Small intestine (tissue), 7 donors: ENCODE results near the gene MT1G. TPM values are rescaled to one million over a fixed set of nuclear protein-coding genes. Genes with fewer than 3 reads are reported as not detected.
"Not testable (repeated sequence)": the region's sequence is repeated elsewhere in the genome, so short reads cannot be mapped to it uniquely, and the experiment has no call there.

ENCODE experiments used
- DNase-seq, 2 donors: peaks; one replicate each; pipeline versions ENCODE4 v3.0.0 to v3.0.0-alpha.2; 2013
- FAIRE-seq: peaks from 2 replicates; lab custom pipeline; 2012; peaks lifted over from hg19 to GRCh38; lab: Jason Lieb, UNC
- H3K27ac ChIP-seq, 3 donors: one replicate each; pipeline ENCODE4 v1.5.1; 2013; ENCODE audit warnings: low read length in 2 of 3, mild to moderate bottlenecking in 2 of 3, control low read depth in 1 of 3, inconsistent platforms in 1 of 3, low read depth in 1 of 3, moderate library complexity in 1 of 3
- H3K27me3 ChIP-seq, 3 donors: one replicate each; pipeline ENCODE4 v1.6.1; 2013; ENCODE audit warnings: low read length in 3 of 3, inconsistent platforms in 1 of 3; ENCODE audit not compliant: control insufficient read depth in 3 of 3, insufficient read depth in 3 of 3
- H3K36me3 ChIP-seq, 3 donors: one replicate each; pipeline ENCODE4 v1.6.1; 2013; ENCODE audit warnings: low read length in 3 of 3, inconsistent platforms in 1 of 3, low read depth in 1 of 3, mild to moderate bottlenecking in 1 of 3, moderate library complexity in 1 of 3; ENCODE audit not compliant: control insufficient read depth in 3 of 3, insufficient read depth in 2 of 3
- H3K4me1 ChIP-seq, 3 donors: one replicate each; pipeline ENCODE4 v1.6.1; 2013; ENCODE audit warnings: low read length in 2 of 3, inconsistent platforms in 1 of 3, low read depth in 1 of 3, mild to moderate bottlenecking in 1 of 3, moderate library complexity in 1 of 3; ENCODE audit not compliant: control insufficient read depth in 3 of 3, insufficient read depth in 2 of 3
- H3K4me3 ChIP-seq, 3 donors: one replicate each; pipeline ENCODE4 v1.5.1; 2013; ENCODE audit warnings: low read length in 3 of 3, control low read depth in 1 of 3, inconsistent platforms in 1 of 3, low read depth in 1 of 3, mild to moderate bottlenecking in 1 of 3, moderate library complexity in 1 of 3
- H3K9me3 ChIP-seq, 2 donors: one replicate each; pipeline ENCODE4 v1.6.1; 2013; ENCODE audit warnings: low read depth in 1 of 2, low read length in 1 of 2; ENCODE audit not compliant: control insufficient read depth in 2 of 2, insufficient read depth in 1 of 2
- WGBS, 3 donors: extraction: QIAGEN DNeasy Blood & Tissue Kit; methylation state at CpG; one replicate each; pipeline ENCODE4 v1.1.7; 2013; 5-methylcytosine and 5-hydroxymethylcytosine counted together
- polyA plus RNA-seq, 4 donors: library from polyadenylated mRNA; stranded (reverse) in 3 of 4; unstranded in 1 of 4; fragments of 200-250 nt in 3 of 4; fragments of 120-200 nt in 1 of 4; gene quantifications; one replicate each; pipeline versions ENCODE4 v1.2.1 to v1.2.3, GENCODE V29; 2013
- donor health status: healthy with polysubstance abuse.
- donor health status: control.
- donor health status: control.
- donor health status: Bipolar disorder and iron deficiency.
- donor health status: healthy.

MT1G gene
- polyA plus RNA-seq, 4 donors, result 193 to 1,801 (median 342) TPM

DNA sequence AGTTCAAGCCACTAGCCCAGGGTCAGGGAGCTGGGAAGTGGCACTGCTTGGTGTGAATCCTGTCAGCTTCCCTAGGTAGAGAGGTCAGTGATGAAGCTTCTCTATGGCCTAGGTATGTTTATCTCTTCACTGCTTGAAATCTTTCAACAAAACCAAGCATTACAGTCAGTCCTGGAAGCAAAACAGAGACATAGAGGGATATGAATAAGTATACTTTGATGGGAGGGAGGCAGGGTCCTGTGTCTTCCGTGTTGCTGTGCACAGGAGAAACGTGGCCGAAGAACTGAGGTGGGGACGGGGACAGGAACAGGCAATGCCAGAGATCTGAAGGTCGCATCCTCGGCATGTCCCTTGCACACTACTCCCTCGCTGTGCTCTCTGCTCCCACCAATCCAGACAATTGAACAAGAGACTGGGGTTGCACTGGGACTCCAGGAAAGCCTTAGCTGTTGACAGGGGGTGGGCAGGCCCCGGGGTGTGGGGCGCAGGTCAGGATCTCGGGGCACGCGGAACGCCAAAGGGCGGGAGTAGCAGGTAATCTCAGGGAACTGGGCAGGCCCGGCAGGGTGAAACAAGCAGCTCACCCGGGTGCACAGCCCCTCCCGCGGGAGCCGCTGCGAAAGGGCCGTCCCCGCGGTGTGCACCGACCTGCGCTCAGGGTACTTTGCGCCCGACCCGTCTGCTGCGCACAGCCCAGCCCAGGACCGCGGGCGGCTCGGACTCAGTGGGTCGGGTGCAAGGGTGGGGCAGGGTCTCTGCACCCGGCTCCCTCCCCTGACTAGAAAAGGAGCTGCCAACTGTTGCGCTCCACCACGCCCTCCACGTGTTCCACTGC, 1.4 kb upstream of the MT1G start, which contains the start of gene MT1H:
MT1H (plus strand) TSS at position 810 of the 835 bp plus-strand sequence. CDS start 71 bp downstream, outside the sequence.
- FAIRE-seq (no peak), DNase-seq (peak; percentile 66 to 87)

DNA sequence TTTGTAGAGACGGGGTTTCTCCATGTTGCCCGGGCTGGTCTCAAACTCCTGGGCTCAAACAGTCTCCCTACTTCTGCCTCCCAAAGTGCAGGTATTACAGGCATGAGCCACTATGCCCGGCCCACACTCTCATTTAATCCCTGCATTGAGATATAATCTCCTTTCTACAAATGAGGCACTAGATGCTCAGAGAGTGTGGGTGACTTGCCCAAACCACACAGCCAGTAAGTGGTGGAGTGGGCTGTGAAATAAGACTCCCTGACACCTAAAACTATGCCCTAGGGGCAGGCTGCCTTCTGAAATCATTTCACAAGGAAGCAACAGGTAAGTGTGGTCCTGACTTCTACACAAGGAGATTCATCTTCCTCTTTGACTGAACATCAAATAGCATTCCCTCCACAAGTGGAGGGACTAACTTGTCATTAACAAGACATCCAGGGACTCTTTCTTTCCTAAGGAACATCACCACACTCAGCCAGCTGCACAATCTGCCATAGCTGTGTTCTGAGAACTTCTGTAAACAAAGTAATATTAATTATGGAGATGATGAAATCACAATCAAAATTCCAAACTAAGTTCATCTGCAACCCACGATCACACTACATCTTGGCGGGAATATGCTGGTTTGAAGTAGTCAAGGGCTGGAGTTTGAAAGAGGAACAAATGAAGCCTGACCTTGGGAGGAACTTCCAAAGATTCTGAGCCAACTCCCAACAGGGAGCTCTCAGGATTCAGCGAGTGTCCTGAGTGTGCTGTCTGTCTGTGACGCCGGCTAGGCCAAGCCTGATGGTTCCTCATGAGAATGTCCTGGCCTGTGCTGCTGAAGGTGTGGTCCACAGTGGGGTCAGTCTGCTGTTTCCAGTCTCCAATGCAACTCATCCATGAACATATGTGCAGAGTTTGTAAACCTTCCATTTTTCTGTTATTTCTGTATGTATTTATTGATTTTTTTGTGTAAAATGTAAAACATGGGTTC, 2.3 kb downstream of the MT1G start:
- not testable (repeated sequence) for DNase-seq, FAIRE-seq, H3K27ac ChIP-seq, H3K36me3 ChIP-seq, H3K9me3 ChIP-seq, H3K4me3 ChIP-seq
- peaks cover 0 to 56% (median 17%) of the 10 kb centered on the region in 3 donors for H3K27me3 ChIP-seq
- 62 to 69% (median 67%) methylated on average over 8 of the region's 8 CpGs for WGBS, 3 donors
- peaks cover 0 to 26% (median 0%) of the 10 kb centered on the region in 3 donors for H3K4me1 ChIP-seq

More for the DNA sequence above, 1.4 kb upstream of the MT1G start, which contains the start of gene MT1H:
- Histone ChIP-seq H3K9me3 (no peaks in the 10 kb centered on the region), H3K27me3 (peaks cover 0 to 47% (median 19%) of the 10 kb centered on the region in 3 donors), H3K4me1 (peaks cover 0 to 21% (median 0%) of the 10 kb centered on the region in 3 donors), H3K4me3 (peak within 1 kb of the TSS in 1 of 3 donors; percentile 41), H3K27ac (peak within 1 kb of the TSS in 1 of 3 donors; percentile 89), H3K36me3 (peaks cover 0 to 8% (median 0%) of the 10 kb centered on the region in 3 donors)
- WGBS, 3 donors, result 8 to 12% (median 11%) methylated on average over 35 to 38 of the region's 38 CpGs

DNA sequence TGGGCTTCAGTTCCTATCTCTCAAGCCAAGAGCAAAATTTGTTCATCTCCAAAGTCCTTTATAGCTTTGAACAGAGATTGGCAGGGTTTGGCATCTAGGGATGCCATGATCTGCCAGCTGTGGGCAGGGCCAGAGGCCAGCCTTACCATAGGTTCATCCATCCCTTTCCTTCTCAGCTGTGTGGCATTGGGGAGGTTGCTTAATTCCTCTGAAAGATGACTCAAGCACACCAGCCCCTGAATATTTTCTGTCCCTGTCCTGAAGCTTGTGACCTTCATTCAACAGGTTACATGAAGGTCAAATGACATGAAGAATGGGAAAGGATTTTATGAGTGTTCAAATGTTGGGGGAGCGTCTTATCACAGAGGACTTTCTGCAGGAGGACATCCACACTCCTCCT, 3.4 kb downstream of the MT1G start:
- no peak for DNase-seq
- H3K4me1 ChIP-seq, result peaks cover 0 to 20% (median 0%) of the 10 kb centered on the region in 3 donors
- H3K36me3 ChIP-seq, result peaks cover 0 to 15% (median 0%) of the 10 kb centered on the region in 3 donors
- 89 to 97% (median 91%) methylated on average over 1 of the region's 1 CpG for WGBS, 3 donors
- H3K9me3 ChIP-seq, result no peaks in the 10 kb centered on the region
- H3K27ac ChIP-seq, result no peak overlapping the region
- H3K4me3 ChIP-seq, result no peak overlapping the region
- peaks cover 0 to 49% (median 8%) of the 10 kb centered on the region in 3 donors for H3K27me3 ChIP-seq
- FAIRE-seq, result no peak

DNA sequence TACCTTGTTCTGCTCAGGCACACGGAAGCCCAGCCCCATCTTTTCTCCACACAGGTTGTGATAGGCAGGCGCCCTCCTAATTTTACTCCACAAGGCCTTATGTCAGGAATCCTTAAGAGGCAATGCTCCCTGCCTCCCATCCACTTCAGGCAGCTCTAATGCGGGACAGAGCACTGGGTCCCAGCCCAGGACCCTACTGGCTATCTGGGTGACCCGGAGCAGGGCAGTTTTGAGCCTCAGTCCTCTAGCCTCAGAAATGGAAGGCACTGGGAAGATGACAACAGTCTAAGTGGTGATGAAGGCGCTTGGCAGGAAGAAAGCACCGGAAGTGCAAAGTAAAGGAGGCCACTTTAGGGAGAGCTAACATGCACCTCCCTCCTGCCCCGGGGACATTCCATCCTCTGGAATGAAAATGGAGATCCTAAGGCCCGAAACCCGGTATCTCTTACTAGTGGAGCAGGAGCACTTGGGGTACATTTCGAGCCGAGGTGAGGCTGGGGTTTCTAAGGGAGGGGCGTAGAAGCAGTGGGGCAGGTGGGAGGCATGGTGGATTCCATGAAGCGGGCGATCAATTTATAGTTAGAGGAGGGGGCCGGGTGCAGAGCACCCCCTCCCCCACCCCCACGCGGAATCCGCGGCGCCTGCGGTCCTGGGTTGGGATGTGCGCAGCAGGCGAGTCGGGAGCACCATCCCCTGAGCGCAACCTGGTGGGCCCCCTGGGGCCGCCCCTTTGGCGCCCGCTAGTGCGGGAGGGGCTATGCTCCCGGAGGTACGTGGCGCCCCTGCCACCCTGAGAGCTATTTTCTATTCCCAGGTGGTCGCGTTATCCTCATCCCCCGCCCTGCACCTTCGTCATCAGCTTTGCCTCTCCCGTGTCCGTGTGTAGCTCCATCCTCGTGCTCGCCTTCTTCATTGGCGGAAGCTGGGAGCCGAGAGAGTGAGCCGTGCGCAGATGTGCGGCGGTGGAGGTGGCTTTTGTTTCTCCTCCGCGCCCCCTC, 5.2 kb downstream of the MT1G start:
- no peaks in the 10 kb centered on the region for H3K9me3 ChIP-seq
- peak overlapping the region in 2 of 3 donors; percentile 3 to 31 for H3K4me3 ChIP-seq
- H3K27me3 ChIP-seq, result peaks cover 0 to 33% (median 0%) of the 10 kb centered on the region in 3 donors
- H3K36me3 ChIP-seq, result peaks cover 0 to 15% (median 0%) of the 10 kb centered on the region in 3 donors
- peaks cover 0 to 6% (median 0%) of the 10 kb centered on the region in 3 donors for H3K4me1 ChIP-seq
- DNase-seq (peak in 1 of 2 donors; percentile 67), FAIRE-seq (no peak)
- H3K27ac ChIP-seq, result no peak overlapping the region
- WGBS, 3 donors, result 15 to 33% (median 33%) methylated on average over 34 to 48 of the region's 48 CpGs

DNA sequence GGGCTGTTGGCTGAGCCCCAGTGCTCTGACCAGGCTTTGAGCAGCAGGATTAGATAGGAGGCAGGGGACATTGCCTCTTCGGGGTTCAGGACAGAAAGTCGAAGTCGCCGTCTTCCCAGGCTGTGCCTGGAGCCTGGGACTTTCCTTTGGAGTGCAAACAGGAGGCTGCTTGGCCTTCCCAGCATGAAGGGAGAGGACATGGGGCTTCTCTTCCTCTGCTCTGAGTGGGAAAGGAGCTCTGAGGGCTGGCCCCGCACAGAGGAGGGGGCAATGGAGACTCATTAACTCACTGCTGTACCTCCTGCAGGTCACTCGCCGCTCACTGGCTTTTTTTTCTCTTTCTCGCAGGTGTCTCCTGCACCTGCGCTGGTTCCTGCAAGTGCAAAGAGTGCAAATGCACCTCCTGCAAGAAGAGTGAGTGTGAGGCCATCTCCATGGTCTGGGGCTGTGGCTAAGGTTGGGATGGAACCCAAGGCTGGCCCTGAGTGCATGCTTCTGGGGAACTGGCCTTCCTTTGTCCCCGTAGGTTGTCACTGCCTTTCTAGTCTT, 9.5 kb downstream of the MT1G start:
- 13 to 27% (median 22%) methylated on average over 9 to 10 of the region's 10 CpGs for WGBS, 3 donors
- FAIRE-seq, result no peak
- Histone ChIP-seq H3K27ac (peak overlapping the region in 2 of 3 donors; percentile 18 to 96), H3K4me3 (peak overlapping the region in 2 of 3 donors; percentile 69), H3K36me3 (peaks cover 0 to 10% (median 0%) of the 10 kb centered on the region in 3 donors), H3K9me3 (no peaks in the 10 kb centered on the region), H3K27me3 (peaks cover 0 to 17% (median 0%) of the 10 kb centered on the region in 3 donors), H3K4me1 (peaks cover 0 to 9% (median 0%) of the 10 kb centered on the region in 3 donors)
- DNase-seq, result peak in 1 of 2 donors; percentile 72

DNA sequence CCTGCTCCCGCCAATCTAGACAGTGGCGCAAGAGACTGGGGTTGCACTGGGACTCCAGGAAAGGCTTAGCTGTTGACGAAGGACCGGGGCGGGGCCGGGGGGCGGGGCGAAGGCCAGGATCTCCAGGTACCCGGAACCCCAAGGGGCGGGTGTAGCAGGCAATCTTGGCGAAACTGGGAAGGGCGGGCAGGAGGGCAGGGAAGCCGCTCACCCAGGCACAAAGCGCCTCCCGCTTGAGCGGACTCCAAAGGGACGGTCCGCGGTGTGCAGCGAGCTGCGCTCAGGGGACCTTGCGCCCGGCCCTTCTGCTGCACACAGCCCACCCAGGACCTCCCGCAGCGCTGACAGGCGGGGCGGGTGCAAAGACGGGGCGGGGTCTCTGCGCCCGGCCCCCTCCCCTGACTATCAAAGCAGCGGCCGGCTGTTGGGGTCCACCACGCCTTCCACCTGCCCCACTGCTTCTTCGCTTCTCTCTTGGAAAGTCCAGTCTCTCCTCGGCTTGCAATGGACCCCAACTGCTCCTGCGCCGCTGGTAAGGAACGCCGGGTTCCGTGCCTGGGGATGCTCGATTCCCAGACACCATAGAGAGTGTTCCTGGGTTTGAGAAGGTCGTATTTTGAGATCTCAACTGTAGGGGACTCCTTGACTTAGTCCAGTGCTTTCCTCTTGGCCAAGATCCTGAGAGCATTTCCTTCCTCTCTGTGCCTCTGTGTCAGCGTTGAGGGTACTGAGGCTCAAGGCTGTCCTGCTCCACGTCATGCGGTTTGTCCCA, 10.1 kb downstream of the MT1G start, which contains the start of gene MT1F:
MT1F (plus strand) TSS at position 405 of the 772 bp plus-strand sequence; CDS start at position 505, 100 bp downstream.
- H3K27ac ChIP-seq, result peak within 1 kb of the TSS; percentile 40 to 96 (median 55)
- peaks cover 0 to 9% (median 0%) of the 10 kb centered on the region in 3 donors for H3K4me1 ChIP-seq
- 0 to 1% (median 1%) methylated on average over 41 to 46 of the region's 46 CpGs for WGBS, 3 donors
- peak within 1 kb of the TSS; percentile 55 to 69 (median 69) for H3K4me3 ChIP-seq
- H3K9me3 ChIP-seq, result no peaks in the 10 kb centered on the region
- H3K36me3 ChIP-seq, result peaks cover 0 to 10% (median 0%) of the 10 kb centered on the region in 3 donors
- FAIRE-seq (no peak), DNase-seq (peak; percentile 98 to 99)
- peaks cover 0 to 11% (median 0%) of the 10 kb centered on the region in 3 donors for H3K27me3 ChIP-seq
